Retinal pigment epithelial cell (primary cell): ENCODE measurements around the gene SWSAP1.
"Not testable (repeated sequence)": the region's sequence is repeated elsewhere in the genome, so short reads cannot be mapped to it uniquely, and the experiment has no call there.

Experiments used
- DNase-seq: peaks from one replicate; pipeline ENCODE4 v3.0.0-alpha.2; 2010; ENCODE audit warnings: low read depth
- H3K4me3 ChIP-seq: 2 replicates; pipeline ENCODE4 v1.5.1; 2011; ENCODE audit warnings: mild to moderate bottlenecking, low read length, control low read depth, moderate library complexity
- CTCF ChIP-seq: conservative IDR thresholded peaks from 2 replicates; pipeline ENCODE4 v1.5.1; 2011; ENCODE audit warnings: low read depth, low read length, control low read depth, inconsistent platforms

Gene SWSAP1

GRCh38 chr19:11335449-11336146 lies 38.9 kb upstream of the SWSAP1 start:
- TF ChIP-seq CTCF, result no peak

GRCh38 chr19:11337080-11337479 lies 37.4 kb upstream of the SWSAP1 start:
- H3K4me3 ChIP-seq, result no peak overlapping the region
- no peak for DNase-seq
- no peak for TF ChIP-seq CTCF

More at GRCh38 chr19:11335449-11336146, 38.9 kb upstream of the SWSAP1 start:
- DNase-seq, result no peak
- H3K4me3 ChIP-seq, result no peak overlapping the region

- no peak overlapping the region for H3K4me3 ChIP-seq
- no peak for TF ChIP-seq CTCF
- no peak for DNase-seq
Measured at GRCh38 chr19:11338121-11338520, 36.3 kb upstream of the SWSAP1 start.

- H3K4me3 ChIP-seq, result peak overlapping the region; percentile 55
- DNase-seq, result no peak
- no peak for TF ChIP-seq CTCF
Measured at GRCh38 chr19:11338569-11339253, 35.8 kb upstream of the SWSAP1 start.

GRCh38 chr19:11339254-11340098 lies 35.0 kb upstream of the SWSAP1 start, which contains the start of gene RAB3D:
Gene RAB3D (minus strand): TSS chr19:11339657. CDS start chr19:11337399, 2,258 bp downstream.
- no peak for TF ChIP-seq CTCF
- DNase-seq, result no peak
- peak within 1 kb of the TSS; percentile 55 for H3K4me3 ChIP-seq

GRCh38 chr19:11340099-11340467 lies 34.4 kb upstream of the SWSAP1 start:
- not testable (repeated sequence) for DNase-seq, H3K4me3 ChIP-seq

GRCh38 chr19:11342429-11342828 lies 32.0 kb upstream of the SWSAP1 start:
- no peak overlapping the region for H3K4me3 ChIP-seq
- DNase-seq, result no peak
- TF ChIP-seq CTCF, result no peak
